GM21717 (cell line): Measurements from ENCODE around the gene PDE4D.

ENCODE experiments used
- ATAC-seq: cut with Tn5 transposase; IDR thresholded peaks from one replicate; pipeline ENCODE4 v1.9.1; 2021; ENCODE audit warnings: mild to moderate bottlenecking, moderate library complexity; ENCODE audit not compliant: unreplicated experiment

Gene PDE4D

GRCh38 chr5:59560553-59560952 is 333.0 kb downstream of the PDE4D start:
- no peak for ATAC-seq

DNA sequence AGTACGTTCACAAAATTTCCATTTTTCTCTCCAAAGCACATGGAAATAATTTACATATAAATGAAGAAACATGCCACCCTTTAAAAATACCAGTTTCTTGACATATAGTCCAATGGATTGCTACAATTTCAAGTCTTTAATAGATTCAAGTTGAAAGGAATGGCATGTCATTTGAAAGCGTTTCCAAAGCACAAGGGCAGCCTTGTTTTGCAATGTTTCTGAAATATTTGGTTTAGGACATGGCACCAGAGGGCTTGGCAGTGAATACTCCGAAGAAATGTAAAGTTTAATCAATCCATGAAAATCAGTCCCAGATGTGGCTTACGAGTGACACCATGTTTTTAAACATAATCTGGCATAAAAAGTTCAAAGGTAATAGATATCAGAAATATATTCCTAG is 333.7 kb downstream of the PDE4D start:
- no peak for ATAC-seq

DNA sequence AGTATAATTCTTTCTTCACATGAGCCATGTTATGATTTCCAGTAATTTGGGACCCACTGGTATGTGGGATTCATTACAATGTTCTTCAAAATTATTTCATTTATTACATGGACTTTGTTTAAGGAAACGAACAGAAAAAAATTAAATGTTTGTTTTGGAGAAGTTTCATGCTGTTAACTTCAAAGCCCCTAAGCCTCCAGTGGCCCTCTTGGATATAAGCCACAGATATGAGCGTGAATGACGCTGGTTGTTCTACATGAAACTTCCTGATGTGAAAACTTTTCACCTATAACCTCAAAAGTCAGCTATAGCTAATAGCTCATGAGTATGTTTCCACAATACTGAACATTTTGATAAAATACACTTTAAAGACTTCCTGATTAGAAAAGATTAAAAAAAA is 334.2 kb downstream of the PDE4D start:
- no peak for ATAC-seq

DNA sequence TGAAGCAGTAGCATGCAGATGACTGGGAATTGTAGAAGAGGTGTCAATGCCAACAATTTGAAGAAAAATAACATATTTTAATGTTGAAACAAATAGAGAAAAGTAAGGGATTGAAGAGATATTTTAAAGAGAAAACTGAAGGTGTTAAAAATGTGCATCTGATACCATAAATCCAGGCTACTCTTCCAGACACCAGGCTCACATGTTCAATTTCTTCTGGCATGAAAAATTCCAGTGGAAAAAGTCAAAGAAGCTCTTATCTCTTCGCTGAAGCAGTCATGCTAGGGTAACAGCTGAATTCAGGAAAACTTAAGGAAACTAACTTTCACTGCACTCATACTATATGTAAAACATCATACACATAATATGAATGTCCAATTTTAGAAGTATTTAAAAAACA is 335.0 kb downstream of the PDE4D start:
- ATAC-seq: no peak

DNA sequence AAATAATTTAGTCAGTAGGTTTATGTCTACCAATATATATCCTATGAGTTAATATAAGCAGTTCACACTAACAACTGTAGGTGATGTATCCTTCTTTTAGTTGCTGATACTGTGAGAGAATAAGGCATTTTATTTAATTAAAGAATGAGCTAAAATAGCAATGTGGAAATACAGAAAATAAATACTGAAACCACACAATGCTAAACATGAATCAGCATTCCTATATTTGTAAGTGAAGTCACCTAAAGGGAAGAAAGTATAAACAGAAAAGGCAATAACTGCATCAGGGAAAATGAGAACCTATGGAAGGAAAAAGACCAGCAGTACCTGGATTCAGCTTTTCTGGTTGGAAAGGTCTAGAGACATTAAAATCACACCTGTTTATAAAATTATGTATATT is 336.0 kb downstream of the PDE4D start:
- ATAC-seq: no peak

DNA sequence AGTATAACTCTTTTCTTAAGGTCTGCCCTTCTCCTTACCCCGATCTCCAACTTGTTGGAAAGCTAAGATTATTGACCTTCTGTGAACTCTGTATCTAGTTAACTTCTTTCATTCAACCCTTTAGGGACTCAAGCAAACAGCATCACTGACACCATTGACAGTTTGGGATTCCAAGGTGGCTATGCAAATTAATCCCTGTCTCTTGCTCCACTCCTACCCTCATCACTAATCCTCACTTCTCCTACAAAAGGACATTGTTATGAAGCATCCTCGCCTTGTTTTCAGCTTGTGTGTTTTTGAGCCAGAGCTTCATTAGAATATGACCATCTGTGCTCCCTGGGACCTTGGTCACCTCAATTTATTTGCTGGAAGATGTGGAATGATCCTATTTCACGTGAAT is 337.9 kb downstream of the PDE4D start:
- ATAC-seq: no peak

- no peak for ATAC-seq
These were observed 339.0 kb downstream of the PDE4D start for GRCh38 chr5:59554501-59554900.

DNA sequence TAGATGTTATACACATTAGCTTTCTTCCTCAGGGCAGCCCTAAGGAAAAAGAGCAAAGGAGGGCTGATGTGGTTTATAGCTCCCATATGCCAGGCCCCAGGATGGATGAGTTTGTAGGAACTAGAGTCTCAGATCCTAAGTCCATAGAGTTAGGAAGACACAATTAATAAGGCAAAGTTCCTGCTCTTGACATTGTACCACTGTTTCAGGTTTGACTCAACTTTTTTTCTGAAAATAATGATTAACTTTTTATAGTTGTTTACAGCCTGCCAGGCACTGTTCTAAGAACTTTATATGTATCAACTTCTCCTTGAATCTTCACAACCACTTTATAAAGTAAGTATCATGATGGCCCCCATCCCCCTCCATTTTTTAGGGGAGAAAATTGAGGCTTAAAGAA is 339.5 kb downstream of the PDE4D start:
- ATAC-seq: no peak

DNA sequence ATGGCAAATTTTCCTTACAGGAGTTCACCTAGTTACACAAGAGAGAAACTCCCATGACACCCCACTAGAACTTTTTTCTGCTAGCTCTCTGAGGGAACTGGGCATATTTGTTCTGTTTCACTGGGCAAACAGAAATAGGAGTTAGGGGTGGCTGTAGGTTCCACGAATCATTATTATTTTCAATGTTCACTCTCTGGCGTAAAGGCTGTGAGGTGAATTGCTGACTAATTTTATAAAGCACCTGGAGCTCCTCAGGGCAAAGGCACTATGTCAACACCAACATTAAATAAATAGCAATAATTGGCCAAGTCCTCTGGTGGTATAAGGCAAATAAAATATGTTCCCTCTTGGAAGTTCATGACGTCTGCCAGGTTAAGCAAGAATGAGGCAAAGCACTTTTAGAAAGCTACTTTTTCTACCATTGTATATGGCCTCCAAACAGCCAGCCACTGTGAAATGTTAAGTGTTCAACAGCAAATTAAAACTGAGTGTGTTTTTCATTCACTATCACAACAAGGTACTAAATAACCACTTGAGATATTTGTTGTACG is 344.6 kb downstream of the PDE4D start:
- ATAC-seq: no peak

- no peak for ATAC-seq
These were observed 345.8 kb downstream of the PDE4D start for GRCh38 chr5:59547731-59548130.

DNA sequence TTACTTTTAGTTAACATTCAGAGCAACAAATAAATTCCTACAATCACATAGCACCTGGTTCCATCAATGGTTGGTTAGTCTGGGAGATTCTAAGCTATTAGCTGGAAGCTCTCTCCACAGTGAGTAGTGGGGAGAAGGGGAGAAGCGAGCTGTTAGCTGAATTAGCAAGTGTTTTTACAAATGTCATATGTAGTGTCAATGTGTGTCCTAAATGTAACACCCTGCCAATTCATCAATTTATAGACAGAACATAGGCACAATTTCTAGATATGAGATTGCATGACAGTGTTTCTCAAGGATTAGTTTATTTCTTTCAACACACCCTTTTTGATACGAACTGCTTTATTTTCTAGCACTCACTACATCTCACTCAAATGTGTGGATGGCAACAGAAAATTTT is 349.0 kb downstream of the PDE4D start:
- no peak for ATAC-seq

DNA sequence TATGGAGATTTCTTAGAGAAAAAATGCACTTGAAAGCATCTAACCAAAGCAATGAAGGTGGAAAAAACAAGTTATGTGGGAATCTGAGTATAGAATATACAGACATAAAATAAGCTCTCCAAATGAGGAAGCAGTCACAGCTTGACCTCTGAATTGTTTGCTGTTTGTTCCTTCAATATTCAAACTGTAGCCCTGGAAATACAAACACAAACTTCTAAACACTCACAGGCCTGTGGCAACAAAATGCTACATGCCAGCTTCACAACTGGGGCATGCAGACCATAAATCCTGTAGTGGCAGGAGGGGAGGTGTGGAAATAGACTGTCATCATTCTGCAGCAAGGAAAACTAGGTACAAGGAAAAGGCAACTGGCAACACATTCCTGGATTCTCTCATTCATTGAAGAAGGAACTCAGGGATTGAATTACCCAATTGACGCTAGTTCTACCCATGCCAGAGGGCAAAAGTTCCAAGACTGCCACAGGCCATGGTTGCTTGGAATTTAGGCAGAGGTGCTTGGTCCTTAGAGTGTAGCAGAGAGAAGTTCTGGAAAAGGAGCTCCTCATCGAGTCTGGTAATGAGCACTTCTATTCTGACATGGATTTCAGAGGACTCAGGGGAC is 349.6 kb downstream of the PDE4D start:
- no peak for ATAC-seq

DNA sequence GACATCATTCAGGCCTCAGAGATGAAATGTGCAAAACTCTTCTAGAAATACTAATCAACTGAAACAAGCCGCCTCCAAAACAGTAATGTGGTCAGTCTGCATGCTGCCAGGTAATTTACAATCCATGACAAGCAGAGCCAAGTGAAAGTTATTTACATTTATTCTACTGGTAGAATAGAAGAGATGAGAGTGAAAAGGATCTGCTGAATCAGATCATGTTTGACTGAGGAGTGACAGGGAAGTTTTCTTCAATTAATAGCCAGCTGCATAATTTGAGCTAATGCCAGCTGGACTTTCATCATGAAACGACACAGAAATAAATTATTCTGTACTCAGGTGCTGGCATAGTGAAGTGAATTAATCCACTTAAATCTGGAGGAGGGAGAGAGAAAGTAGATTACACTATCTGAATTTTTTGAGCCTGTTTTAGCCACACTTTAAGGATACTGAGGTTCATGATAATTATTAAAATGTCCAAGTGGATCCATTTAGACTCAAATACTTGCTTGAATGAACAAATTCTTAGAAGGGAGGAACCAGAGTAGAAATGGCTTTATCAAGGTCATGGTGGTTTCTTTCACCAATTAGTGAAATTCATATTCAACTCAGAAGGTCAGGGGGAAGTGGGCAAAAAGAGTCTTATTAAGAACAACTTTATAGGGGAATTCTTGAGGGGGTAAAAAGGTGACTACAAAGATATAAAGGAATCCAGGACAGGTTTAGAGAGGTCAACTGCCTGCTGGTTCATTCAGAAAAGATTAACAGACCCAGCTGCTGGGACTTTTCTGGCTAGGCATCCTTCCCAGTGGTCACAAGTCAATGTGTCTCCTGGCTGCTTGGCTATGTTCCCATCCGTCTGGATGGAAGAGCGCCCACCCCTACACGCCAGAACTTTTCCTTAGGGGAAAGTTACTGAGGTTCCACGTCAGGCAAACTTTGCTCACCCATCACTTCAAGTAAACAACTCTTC is 350.4 kb downstream of the PDE4D start:
- no peak for ATAC-seq

GRCh38 chr5:59542306-59542705 is 351.2 kb downstream of the PDE4D start:
- ATAC-seq: no peak

DNA sequence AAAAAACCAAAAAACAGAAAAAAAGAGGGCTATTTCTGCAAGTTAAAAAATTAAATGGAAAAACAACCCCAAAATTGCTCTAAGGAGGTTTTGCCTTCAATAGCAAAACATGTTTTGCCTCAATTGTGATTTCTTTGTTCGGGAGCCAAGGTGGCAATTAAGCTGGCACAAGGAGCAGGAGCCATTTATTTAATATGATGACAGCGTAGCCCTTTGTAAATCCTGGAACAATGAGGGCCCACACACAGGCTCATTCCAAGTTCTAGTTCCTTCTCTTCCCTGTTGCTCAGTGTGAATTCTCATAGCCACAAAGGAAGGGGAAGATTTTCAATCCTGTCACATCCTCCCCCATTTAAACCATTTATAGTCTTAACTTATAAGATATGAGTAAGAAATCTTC is 353.2 kb downstream of the PDE4D start:
- no peak for ATAC-seq

DNA sequence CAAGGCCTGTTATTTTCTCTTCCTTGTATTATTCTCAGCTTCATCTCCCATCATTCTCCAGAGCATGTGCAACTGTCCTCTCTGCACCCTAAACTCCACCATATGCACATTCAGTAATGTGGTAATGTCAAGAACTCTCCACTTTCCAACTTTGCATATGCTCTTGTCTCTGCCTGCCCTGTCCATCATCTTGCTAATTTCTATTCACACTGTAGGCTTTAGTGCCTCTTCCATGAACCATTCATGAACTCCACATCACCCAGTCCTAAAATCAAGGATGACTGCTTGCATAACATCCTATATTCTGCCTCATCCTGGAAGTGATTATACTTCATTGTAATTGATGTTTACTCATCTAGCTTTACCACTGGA is 354.8 kb downstream of the PDE4D start:
- ATAC-seq: no peak

DNA sequence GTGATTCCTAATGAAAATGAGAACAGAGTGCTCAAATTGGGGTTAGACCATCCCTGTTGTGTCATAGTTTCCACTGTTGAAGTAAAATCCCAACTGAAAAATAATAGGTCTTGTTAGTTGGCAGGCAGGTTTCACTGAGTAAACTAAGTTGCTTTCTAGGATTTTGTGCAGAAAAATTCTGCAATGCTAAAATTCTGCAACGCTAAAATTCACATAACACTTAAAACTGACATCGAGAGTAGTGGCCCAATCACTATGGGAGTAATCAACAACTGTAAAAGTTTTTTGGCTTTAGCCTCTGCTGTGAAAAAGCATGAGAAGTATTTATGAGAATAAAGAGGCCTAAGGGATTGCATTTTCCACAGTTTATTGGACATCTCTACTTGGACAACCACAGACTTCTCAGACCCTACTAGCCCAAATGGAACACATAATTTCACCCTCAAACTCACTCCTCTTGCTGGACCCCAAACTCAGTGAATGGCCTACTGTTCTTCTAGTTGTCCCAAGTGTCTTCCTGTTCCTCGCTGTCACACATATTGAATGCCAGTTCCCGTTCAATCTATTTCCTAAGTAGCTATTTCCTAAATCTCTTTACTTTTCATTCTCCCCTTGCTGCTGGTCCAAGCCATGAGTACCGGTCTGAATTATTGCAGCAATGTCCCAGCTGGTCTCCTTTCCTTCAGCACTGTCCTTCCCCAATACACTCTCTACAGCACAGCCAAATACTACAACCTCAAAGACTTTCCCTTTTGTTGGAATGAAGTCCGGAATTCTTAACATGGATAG is 355.4 kb downstream of the PDE4D start:
- no peak for ATAC-seq

GRCh38 chr5:59536875-59537274 is 356.7 kb downstream of the PDE4D start:
- no peak for ATAC-seq

GRCh38 chr5:59535561-59535960 is 358.0 kb downstream of the PDE4D start:
- ATAC-seq: no peak

DNA sequence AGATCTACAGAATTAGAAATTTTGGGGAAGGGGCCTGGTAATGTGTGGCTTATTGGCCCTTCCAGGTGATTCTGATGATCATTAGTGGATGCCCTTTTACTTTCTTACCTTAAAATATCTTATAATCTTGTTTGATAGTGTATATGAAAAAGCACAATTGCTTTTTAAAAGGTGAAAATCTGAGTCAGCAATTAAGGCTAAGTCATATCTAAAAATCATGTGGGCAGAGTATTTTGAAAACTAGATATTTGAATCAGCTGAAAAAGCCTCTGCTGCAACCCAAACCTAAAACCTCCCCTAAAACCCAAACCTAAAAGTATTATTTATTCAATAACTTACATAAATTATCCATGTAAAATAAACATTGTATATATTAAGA is 359.8 kb downstream of the PDE4D start:
- ATAC-seq: no peak

DNA sequence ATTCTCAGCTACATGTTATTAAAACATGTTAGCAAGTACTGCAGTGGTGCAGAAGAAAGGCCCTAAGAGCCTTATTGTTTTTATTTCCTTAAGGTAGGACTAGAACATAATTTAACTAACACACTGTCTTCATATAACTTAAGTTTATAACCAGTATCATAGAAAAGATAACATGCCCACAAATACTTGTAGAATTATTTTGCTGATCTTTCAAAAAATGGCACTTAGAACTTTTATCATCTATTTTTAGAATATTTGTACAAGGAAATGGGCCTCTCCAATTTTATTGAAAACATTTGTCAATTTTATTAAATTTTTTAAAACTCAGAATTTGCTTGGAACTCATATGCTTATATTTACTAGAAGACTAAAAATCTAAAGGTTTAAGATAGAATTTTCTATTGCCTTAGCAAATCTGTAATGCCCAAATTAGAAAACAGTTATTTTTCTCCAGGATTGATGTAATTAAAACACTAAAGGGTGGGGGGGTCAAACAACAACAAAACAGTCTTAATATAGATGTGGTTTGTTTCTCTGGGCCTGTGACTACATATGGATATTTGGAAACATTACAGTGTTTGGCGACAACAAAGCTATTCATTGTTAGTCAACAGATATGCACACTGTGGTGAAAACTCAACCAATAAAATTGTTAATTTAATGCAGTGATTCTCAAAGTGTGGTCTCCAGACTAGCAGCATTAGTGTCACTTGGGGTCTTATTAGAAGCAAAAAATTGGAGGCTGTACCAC is 360.4 kb downstream of the PDE4D start:
- ATAC-seq: no peak
